Keratinocyte (primary cell): ENCODE results near the gene CTNNA3.

Experiments used
- EZH2 ChIP-seq: IDR thresholded peaks from one replicate; pipeline ENCODE4 v1.6.1; 2012; ENCODE audit warnings: inconsistent platforms, mild to moderate bottlenecking, low read length, moderate library complexity
- TF ChIP-seq, protein P1 (sequence below), 3 experiments: IDR thresholded peaks in 1 of 3; conservative IDR thresholded peaks in 1 of 3; optimal IDR thresholded peaks in 1 of 3; 2 replicates in 2 of 3; 3 replicates in 1 of 3; pipeline versions ENCODE3 to v1.5.1; 2011; ENCODE audit warnings: low read length in 3 of 3, mild to moderate bottlenecking in 3 of 3, moderate library complexity in 2 of 3, control low read depth in 1 of 3, inconsistent platforms in 1 of 3; ENCODE audit not compliant: insufficient read depth in 2 of 3; ENCODE audit errors: extremely low read depth in 1 of 3

DNA sequence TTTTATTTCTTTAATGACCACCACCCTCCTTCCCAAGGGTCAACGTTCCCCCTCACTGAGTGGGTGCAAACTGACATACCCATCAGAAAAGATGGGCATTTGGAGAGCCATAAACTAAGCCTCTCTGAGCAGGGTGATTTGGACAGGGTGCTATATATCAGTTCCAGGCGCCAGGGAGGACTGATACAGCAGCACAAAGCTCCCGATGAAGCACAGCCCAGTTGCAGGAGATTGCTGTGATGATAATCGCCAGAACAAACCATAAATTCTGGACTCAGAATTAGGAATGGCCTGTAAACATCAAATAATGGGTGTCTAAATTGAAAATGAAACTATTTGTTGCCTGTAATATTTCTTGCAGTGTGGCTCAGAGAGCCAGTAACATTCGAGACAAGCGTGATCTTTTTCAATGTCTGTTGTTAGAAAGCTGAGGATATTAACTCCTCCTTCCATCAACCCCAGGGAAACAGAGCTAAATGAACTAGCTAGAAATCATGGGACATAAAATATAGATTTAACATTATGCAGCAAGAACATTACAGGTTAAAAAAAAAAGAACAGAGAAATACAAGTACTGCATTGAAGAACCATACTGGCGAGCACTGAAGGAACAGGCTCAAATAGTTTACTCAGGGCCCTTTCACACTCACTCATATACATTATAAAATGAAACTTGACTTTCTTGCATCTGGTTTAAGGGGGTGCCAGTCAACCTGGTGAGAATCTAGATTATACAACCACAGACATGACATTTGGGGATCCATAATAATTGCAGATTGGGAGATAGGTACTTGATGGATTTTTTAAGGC, 907.6 kb downstream of the CTNNA3 start:
- TF ChIP-seq, protein P1, sequence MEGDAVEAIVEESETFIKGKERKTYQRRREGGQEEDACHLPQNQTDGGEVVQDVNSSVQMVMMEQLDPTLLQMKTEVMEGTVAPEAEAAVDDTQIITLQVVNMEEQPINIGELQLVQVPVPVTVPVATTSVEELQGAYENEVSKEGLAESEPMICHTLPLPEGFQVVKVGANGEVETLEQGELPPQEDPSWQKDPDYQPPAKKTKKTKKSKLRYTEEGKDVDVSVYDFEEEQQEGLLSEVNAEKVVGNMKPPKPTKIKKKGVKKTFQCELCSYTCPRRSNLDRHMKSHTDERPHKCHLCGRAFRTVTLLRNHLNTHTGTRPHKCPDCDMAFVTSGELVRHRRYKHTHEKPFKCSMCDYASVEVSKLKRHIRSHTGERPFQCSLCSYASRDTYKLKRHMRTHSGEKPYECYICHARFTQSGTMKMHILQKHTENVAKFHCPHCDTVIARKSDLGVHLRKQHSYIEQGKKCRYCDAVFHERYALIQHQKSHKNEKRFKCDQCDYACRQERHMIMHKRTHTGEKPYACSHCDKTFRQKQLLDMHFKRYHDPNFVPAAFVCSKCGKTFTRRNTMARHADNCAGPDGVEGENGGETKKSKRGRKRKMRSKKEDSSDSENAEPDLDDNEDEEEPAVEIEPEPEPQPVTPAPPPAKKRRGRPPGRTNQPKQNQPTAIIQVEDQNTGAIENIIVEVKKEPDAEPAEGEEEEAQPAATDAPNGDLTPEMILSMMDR (optimal IDR thresholded peaks at IDR 0.05 in 1 of 3, IDR thresholded peaks at IDR 0.05 in 1 of 3, conservative IDR thresholded peaks at IDR 0.05 in 1 of 3; ENCODE audit: extremely low read depth in 1 of 3, insufficient read depth in 2 of 3, low read length in 3 of 3) = no peak
- TF ChIP-seq EZH2 = no peak
